CD14-positive monocyte (primary cell): ENCODE results near the gene DPP6. TPM values are rescaled to one million over a fixed set of nuclear protein-coding genes. Genes with fewer than 3 reads are reported as not detected.

ENCODE experiments used
- DNase-seq, 3 donors: peaks; one replicate each; pipeline ENCODE4 v3.0.0-alpha.2; 2011 to 2022
- H2AFZ ChIP-seq: 2 replicates; pipeline ENCODE4 v1.6.0; 2012; ENCODE audit warnings: mild to moderate bottlenecking, low read depth, low read length, inconsistent platforms; ENCODE audit not compliant: insufficient read depth, poor library complexity, severe bottlenecking
- H3K27ac ChIP-seq, 2 donors: 1 replicate in 1 of 2; 2 replicates in 1 of 2; pipeline ENCODE4 v1.5.1; 2012 to 2013; ENCODE audit warnings: low read length in 2 of 2, control low read depth in 1 of 2, inconsistent platforms in 1 of 2, low read depth in 1 of 2, mild to moderate bottlenecking in 1 of 2
- H3K27me3 ChIP-seq, 2 donors: one replicate each; pipeline versions ENCODE4 v1.6.0 to v1.6.1; 2011 to 2013; ENCODE audit warnings: low read length in 2 of 2; ENCODE audit not compliant: control insufficient read depth in 2 of 2, insufficient read depth in 2 of 2
- H3K36me3 ChIP-seq, 2 donors: replicated peaks in 1 of 2; 1 replicate in 1 of 2; 2 replicates in 1 of 2; pipeline versions ENCODE4 v1.5.1 to v1.6.1; 2012 to 2013; ENCODE audit warnings: low read length in 2 of 2, control low read depth in 1 of 2, inconsistent platforms in 1 of 2, mild to moderate bottlenecking in 1 of 2; ENCODE audit not compliant: insufficient read depth in 2 of 2, control insufficient read depth in 1 of 2
- H3K4me1 ChIP-seq, 2 donors: 1 replicate in 1 of 2; 2 replicates in 1 of 2; pipeline versions ENCODE4 v1.5.1 to v1.6.1; 2012 to 2013; ENCODE audit warnings: low read length in 2 of 2, control low read depth in 1 of 2, inconsistent platforms in 1 of 2, mild to moderate bottlenecking in 1 of 2, moderate library complexity in 1 of 2; ENCODE audit not compliant: insufficient read depth in 2 of 2, control insufficient read depth in 1 of 2
- H3K4me2 ChIP-seq: replicated peaks from 2 replicates; pipeline ENCODE3; 2012; ENCODE audit warnings: low read length, moderate library complexity, mild to moderate bottlenecking; ENCODE audit not compliant: poor library complexity, severe bottlenecking; ENCODE audit errors: extremely low read depth
- H3K4me3 ChIP-seq, 3 experiments: fragments of 200-600 bp in 1 of 3; sonication (generic) in 1 of 3; replicated peaks in 1 of 3; 1 replicate in 2 of 3; 2 replicates in 1 of 3; pipeline ENCODE4 v1.5.1; 2011 to 2013; ENCODE audit warnings: low read length in 3 of 3, mild to moderate bottlenecking in 3 of 3, control low read depth in 2 of 3, low read depth in 2 of 3, inconsistent platforms in 1 of 3, moderate library complexity in 1 of 3
- H3K79me2 ChIP-seq: 2 replicates; pipeline ENCODE4 v1.6.0; 2012; ENCODE audit warnings: mild to moderate bottlenecking, control low read depth, inconsistent platforms, low read length, moderate library complexity; ENCODE audit not compliant: insufficient read depth
- H3K9ac ChIP-seq: 2 replicates; pipeline ENCODE4 v1.6.0; 2017; ENCODE audit warnings: low read length, mild to moderate bottlenecking; ENCODE audit not compliant: insufficient read depth, poor library complexity, severe bottlenecking
- H3K9me3 ChIP-seq, 2 donors: replicated peaks in 1 of 2; 1 replicate in 1 of 2; 2 replicates in 1 of 2; pipeline versions ENCODE4 v1.5.1 to v1.6.1; 2012 to 2013; ENCODE audit warnings: low read length in 2 of 2, control low read depth in 1 of 2; ENCODE audit not compliant: control insufficient read depth in 1 of 2, insufficient read depth in 1 of 2
- H4K20me1 ChIP-seq: 2 replicates; pipeline ENCODE4 v1.6.0; 2012; ENCODE audit warnings: mild to moderate bottlenecking, low read length, control low read depth, moderate library complexity; ENCODE audit not compliant: insufficient read depth
- H3K27ac Mint-ChIP-seq, 7 donors: one replicate each; pipeline ENCODE4 v1.8.0; 2020; ENCODE audit warnings: mild to moderate bottlenecking in 7 of 7, mixed read lengths in 7 of 7, moderate library complexity in 6 of 7, inconsistent platforms in 2 of 7
- H3K27me3 Mint-ChIP-seq, 3 donors: one replicate each; pipeline ENCODE4 v1.8.0; 2021 to 2022; ENCODE audit warnings: low read depth in 3 of 3, mild to moderate bottlenecking in 3 of 3, mixed read lengths in 3 of 3, moderate library complexity in 3 of 3, inconsistent platforms in 1 of 3
- H3K36me3 Mint-ChIP-seq, 2 donors: one replicate each; pipeline ENCODE4 v1.8.0; 2020; ENCODE audit warnings: mixed read lengths in 2 of 2, inconsistent platforms in 1 of 2, mild to moderate bottlenecking in 1 of 2
- H3K4me1 Mint-ChIP-seq: one replicate; pipeline ENCODE4 v1.8.0; 2020; ENCODE audit warnings: mild to moderate bottlenecking, mixed read lengths
- H3K4me3 Mint-ChIP-seq, 2 donors: one replicate each; pipeline ENCODE4 v1.8.0; 2020; ENCODE audit warnings: mild to moderate bottlenecking in 2 of 2, mixed read lengths in 2 of 2, moderate library complexity in 1 of 2
- H3K9me3 Mint-ChIP-seq, 7 donors: one replicate each; pipeline ENCODE4 v1.8.0; 2020 to 2022; ENCODE audit warnings: mixed read lengths in 7 of 7, mild to moderate bottlenecking in 6 of 7, moderate library complexity in 6 of 7, inconsistent platforms in 2 of 7
- WGBS: methylation state at CpG from one replicate; pipeline ENCODE4 v1.1.5; 2013; ENCODE audit warnings: missing lambda C conversion rate; ENCODE audit not compliant: insufficient coverage; 5-methylcytosine and 5-hydroxymethylcytosine counted together
- intact Hi-C, 2 donors: fragments of 100-400 bp; cut with micrococcal nuclease; formaldehyde crosslinking; loops; one replicate each; pipeline versions ENCODE4 v1.15.0 to v1.15.1; 2023
- polyA plus RNA-seq, 3 donors: library from polyadenylated mRNA; depleted of rRNA in 1 of 3; unstranded in 2 of 3; stranded (reverse) in 1 of 3; fragments of 300-500 nt in 2 of 3; fragments of >200 nt in 1 of 3; fragmentation: Illumina TruSeq in 2 of 3; gene quantifications; 1 replicate in 2 of 3; 2 replicates in 1 of 3; pipeline ENCODE4 v1.2.3, GENCODE V29; 2012 to 2021
- TF ChIP-seq, protein P1 (sequence below): fragments of 200-600 bp; IDR thresholded peaks from one replicate; pipeline ENCODE4 v1.8.0; 2022; ENCODE audit warnings: antibody characterized with exemption, mild to moderate bottlenecking

DPP6 gene
- polyA plus RNA-seq, 3 donors: not detected

DNA sequence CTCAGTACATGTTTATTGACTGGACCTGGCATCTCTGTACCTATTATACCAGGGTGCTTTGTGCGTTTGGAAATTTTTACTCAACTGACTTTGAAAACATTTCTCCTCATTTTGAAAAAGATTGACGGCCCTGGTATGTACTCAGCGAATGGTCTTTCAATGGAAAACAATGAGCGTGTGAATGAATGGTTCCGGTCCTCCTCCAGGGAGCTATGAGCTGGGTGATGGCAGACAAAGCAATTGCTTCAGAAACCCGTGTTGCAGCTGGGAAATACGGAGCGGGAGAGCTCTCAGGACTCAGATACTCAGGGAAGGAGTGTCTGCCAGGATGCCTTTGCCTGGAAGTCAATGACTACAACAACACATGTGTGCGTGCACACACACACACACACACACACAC is 824.8 kb downstream of the DPP6 start:
- H3K4me1 ChIP-seq: no peaks in the 10 kb centered on the region
- TF ChIP-seq, protein P1, sequence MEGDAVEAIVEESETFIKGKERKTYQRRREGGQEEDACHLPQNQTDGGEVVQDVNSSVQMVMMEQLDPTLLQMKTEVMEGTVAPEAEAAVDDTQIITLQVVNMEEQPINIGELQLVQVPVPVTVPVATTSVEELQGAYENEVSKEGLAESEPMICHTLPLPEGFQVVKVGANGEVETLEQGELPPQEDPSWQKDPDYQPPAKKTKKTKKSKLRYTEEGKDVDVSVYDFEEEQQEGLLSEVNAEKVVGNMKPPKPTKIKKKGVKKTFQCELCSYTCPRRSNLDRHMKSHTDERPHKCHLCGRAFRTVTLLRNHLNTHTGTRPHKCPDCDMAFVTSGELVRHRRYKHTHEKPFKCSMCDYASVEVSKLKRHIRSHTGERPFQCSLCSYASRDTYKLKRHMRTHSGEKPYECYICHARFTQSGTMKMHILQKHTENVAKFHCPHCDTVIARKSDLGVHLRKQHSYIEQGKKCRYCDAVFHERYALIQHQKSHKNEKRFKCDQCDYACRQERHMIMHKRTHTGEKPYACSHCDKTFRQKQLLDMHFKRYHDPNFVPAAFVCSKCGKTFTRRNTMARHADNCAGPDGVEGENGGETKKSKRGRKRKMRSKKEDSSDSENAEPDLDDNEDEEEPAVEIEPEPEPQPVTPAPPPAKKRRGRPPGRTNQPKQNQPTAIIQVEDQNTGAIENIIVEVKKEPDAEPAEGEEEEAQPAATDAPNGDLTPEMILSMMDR: no peak
- Mint-ChIP-seq H3K4me3 (no peak overlapping the region), H3K27me3 (peaks cover 0 to 10% (median 4%) of the 10 kb centered on the region in 3 donors), H3K27ac (no peak overlapping the region), H3K4me1 (no peaks in the 10 kb centered on the region), H3K9me3 (peaks cover 0 to 7% (median 2%) of the 10 kb centered on the region in 7 donors), H3K36me3 (no peaks in the 10 kb centered on the region)
- WGBS: 91% methylated on average over 6 of the region's 9 CpGs
- no peak overlapping the region for H3K9ac ChIP-seq
- intact Hi-C loops: no loop called here
- H3K27me3 ChIP-seq: no peaks in the 10 kb centered on the region
- H4K20me1 ChIP-seq: no peaks in the 10 kb centered on the region
- no peaks in the 10 kb centered on the region for H3K79me2 ChIP-seq
- DNase-seq: no peak
- no peak overlapping the region for H3K4me2 ChIP-seq
- H2AFZ ChIP-seq: no peak overlapping the region
- H3K9me3 ChIP-seq: no peaks in the 10 kb centered on the region
- no peaks in the 10 kb centered on the region for H3K36me3 ChIP-seq
- no peak overlapping the region for H3K27ac ChIP-seq
- H3K4me3 ChIP-seq: no peak overlapping the region

DNA sequence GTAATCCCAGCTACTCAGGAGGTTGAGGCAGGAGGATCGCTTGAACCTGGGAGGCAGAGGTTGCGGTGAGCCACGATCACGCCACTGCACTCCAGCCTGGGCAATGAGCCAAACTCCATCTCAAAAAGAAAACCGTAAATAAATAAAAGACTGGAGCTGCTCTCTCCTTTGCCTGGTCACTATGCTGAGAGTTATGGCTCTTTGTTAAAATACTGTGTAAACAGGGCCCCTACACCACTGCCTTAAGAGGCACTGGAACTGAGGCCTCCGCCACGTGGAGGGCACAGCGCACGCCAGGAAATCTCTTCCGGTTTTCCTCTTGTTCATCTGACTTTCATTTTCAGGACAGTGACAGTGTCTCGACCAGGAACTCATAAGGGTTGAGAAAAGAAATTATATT is 827.4 kb downstream of the DPP6 start:
- no peak overlapping the region for H3K4me3 ChIP-seq
- Mint-ChIP-seq H3K4me3 (no peak overlapping the region), H3K4me1 (no peaks in the 10 kb centered on the region), H3K9me3 (peaks cover 0 to 5% (median 1%) of the 10 kb centered on the region in 7 donors), H3K36me3 (no peaks in the 10 kb centered on the region), H3K27me3 (peaks cover 0 to 6% (median 4%) of the 10 kb centered on the region in 3 donors), H3K27ac (no peak overlapping the region)
- no peak for DNase-seq
- H4K20me1 ChIP-seq: no peaks in the 10 kb centered on the region
- no peaks in the 10 kb centered on the region for H3K36me3 ChIP-seq
- H3K4me1 ChIP-seq: no peaks in the 10 kb centered on the region
- H2AFZ ChIP-seq: no peak overlapping the region
- no peak overlapping the region for H3K27ac ChIP-seq
- no peak overlapping the region for H3K4me2 ChIP-seq
- H3K9ac ChIP-seq: no peak overlapping the region
- 79% methylated on average over 8 of the region's 11 CpGs for WGBS
- peaks cover 15 to 18% of the 10 kb centered on the region in 2 donors for H3K9me3 ChIP-seq
- no peaks in the 10 kb centered on the region for H3K27me3 ChIP-seq
- H3K79me2 ChIP-seq: no peaks in the 10 kb centered on the region
- intact Hi-C loops: no loop called here
- TF ChIP-seq, protein P1: no peak
